Skeletal muscle satellite cell (primary cell): Measurements from ENCODE around the gene LRRC1.

Experiments
- H3K27me3 ChIP-seq: 2 replicates; pipeline ENCODE4 v1.7.0; 2013; ENCODE audit warnings: low read length; ENCODE audit not compliant: control insufficient read depth, insufficient read depth
- H3K36me3 ChIP-seq: 2 replicates; pipeline ENCODE4 v1.7.0; 2013; ENCODE audit warnings: mild to moderate bottlenecking, control low read depth, low read length; ENCODE audit not compliant: insufficient read depth
- H3K4me1 ChIP-seq: 2 replicates; pipeline ENCODE4 v1.7.0; 2013; ENCODE audit warnings: low read length; ENCODE audit not compliant: control insufficient read depth, insufficient read depth
- H3K4me2 ChIP-seq: 2 replicates; pipeline ENCODE4 v1.7.0; 2013; ENCODE audit warnings: mild to moderate bottlenecking, low read length
- H3K4me3 ChIP-seq: 2 replicates; pipeline ENCODE4 v1.7.0; 2013; ENCODE audit warnings: low read length
- H3K9ac ChIP-seq: 2 replicates; pipeline ENCODE4 v1.7.0; 2013; ENCODE audit warnings: mild to moderate bottlenecking, low read depth, low read length, moderate library complexity
- H3K9me3 ChIP-seq: replicated peaks from 2 replicates; pipeline ENCODE4 v1.7.0; 2013; ENCODE audit warnings: mild to moderate bottlenecking, control low read depth, low read length

Gene LRRC1

DNA sequence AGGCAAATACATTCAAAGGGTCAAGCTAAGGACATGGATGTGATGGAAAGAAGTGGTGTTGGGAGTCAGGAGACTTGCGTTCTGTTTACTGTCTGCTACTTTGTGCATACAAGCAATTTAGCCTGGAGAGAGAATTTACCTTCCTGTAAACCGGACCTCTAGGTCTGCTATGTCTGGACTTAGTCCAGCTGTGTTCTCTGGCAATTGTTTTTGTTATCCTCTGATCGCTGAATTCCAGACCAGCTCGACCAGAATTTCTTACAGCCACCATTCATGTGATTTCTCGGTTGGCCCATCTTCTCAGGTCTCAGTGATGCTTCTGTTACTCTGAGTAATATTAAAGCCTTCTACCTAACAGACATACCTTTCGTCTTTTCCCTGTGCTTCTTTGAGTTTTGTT is 75.2 kb downstream of the LRRC1 start:
- Histone ChIP-seq H3K27me3 (no peaks in the 10 kb centered on the region), H3K9me3 (no peaks in the 10 kb centered on the region), H3K4me3 (no peak overlapping the region), H3K36me3 (no peaks in the 10 kb centered on the region), H3K4me1 (no peaks in the 10 kb centered on the region), H3K4me2 (no peak overlapping the region), H3K9ac (no peak overlapping the region)

DNA sequence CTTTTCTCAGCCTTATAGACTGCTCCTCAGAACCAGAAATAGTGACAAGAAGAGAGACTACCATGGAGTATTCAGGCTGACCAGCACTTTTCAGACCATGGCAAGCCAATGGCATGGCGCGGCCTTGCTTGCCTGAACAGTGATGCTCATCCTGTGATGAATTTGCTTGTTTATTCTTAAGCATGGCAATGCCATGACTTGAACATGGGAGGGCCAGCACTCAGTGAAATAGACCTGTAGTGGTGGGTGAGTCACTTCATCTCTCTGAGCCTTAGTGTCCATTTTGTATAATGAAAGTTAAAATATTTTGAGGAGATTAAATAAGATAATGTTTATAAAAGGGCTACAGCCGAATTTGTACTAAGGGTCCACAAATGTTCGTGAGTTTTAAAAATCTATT is 79.1 kb downstream of the LRRC1 start:
- no peaks in the 10 kb centered on the region for H3K36me3 ChIP-seq
- no peaks in the 10 kb centered on the region for H3K4me1 ChIP-seq
- H3K4me2 ChIP-seq: no peak overlapping the region
- H3K9ac ChIP-seq: no peak overlapping the region
- H3K4me3 ChIP-seq: no peak overlapping the region
- no peaks in the 10 kb centered on the region for H3K27me3 ChIP-seq
- no peaks in the 10 kb centered on the region for H3K9me3 ChIP-seq

- H3K27me3 ChIP-seq: no peaks in the 10 kb centered on the region
- no peak overlapping the region for H3K4me2 ChIP-seq
- H3K4me1 ChIP-seq: no peaks in the 10 kb centered on the region
- H3K36me3 ChIP-seq: no peaks in the 10 kb centered on the region
- no peak overlapping the region for H3K9ac ChIP-seq
- no peak overlapping the region for H3K4me3 ChIP-seq
- H3K9me3 ChIP-seq: no peaks in the 10 kb centered on the region
These were observed 80.2 kb downstream of the LRRC1 start for GRCh38 chr6:53874964-53875363.

- Histone ChIP-seq H3K36me3 (no peaks in the 10 kb centered on the region), H3K4me2 (no peak overlapping the region), H3K9ac (no peak overlapping the region), H3K27me3 (no peaks in the 10 kb centered on the region), H3K4me1 (no peaks in the 10 kb centered on the region), H3K4me3 (no peak overlapping the region), H3K9me3 (no peaks in the 10 kb centered on the region)
These were observed 82.3 kb downstream of the LRRC1 start for GRCh38 chr6:53877151-53877550.

- no peak overlapping the region for H3K4me2 ChIP-seq
- H3K36me3 ChIP-seq: no peaks in the 10 kb centered on the region
- H3K4me1 ChIP-seq: no peaks in the 10 kb centered on the region
- no peaks in the 10 kb centered on the region for H3K9me3 ChIP-seq
- no peak overlapping the region for H3K4me3 ChIP-seq
- no peaks in the 10 kb centered on the region for H3K27me3 ChIP-seq
- no peak overlapping the region for H3K9ac ChIP-seq
These were observed 84.0 kb downstream of the LRRC1 start for GRCh38 chr6:53878808-53879207.

DNA sequence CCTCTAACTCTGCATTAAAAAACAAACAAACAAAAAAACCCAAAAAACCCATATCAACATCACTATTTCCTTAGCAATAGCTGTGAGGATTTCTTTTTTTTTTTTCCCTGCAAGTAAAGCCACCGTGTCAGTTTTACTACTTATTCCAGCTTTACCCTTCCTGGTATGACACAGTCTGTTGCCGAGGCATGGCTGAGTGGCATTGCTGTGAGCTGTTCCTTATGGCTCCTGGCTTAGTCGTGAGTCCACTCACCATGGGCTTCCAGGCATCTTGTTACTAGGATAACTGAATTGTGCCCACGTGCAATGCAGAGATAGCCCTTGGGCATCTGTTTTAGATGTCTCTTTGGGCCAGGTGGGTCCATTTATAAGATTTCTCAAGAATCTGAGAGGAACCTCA is 84.8 kb downstream of the LRRC1 start:
- no peak overlapping the region for H3K4me2 ChIP-seq
- H3K27me3 ChIP-seq: no peaks in the 10 kb centered on the region
- H3K4me1 ChIP-seq: no peaks in the 10 kb centered on the region
- no peaks in the 10 kb centered on the region for H3K36me3 ChIP-seq
- H3K9me3 ChIP-seq: no peaks in the 10 kb centered on the region
- H3K4me3 ChIP-seq: no peak overlapping the region
- no peak overlapping the region for H3K9ac ChIP-seq

GRCh38 chr6:53887316-53887715 is 92.5 kb downstream of the LRRC1 start:
- Histone ChIP-seq H3K4me2 (no peak overlapping the region), H3K4me3 (no peak overlapping the region), H3K27me3 (no peaks in the 10 kb centered on the region), H3K9me3 (no peaks in the 10 kb centered on the region), H3K36me3 (no peaks in the 10 kb centered on the region), H3K9ac (no peak overlapping the region), H3K4me1 (peaks cover 11% of the 10 kb centered on the region)

GRCh38 chr6:53888931-53889330 is 94.1 kb downstream of the LRRC1 start:
- no peaks in the 10 kb centered on the region for H3K36me3 ChIP-seq
- peaks cover 11% of the 10 kb centered on the region for H3K4me1 ChIP-seq
- H3K4me3 ChIP-seq: no peak overlapping the region
- H3K9ac ChIP-seq: no peak overlapping the region
- no peaks in the 10 kb centered on the region for H3K9me3 ChIP-seq
- H3K27me3 ChIP-seq: no peaks in the 10 kb centered on the region
- no peak overlapping the region for H3K4me2 ChIP-seq

DNA sequence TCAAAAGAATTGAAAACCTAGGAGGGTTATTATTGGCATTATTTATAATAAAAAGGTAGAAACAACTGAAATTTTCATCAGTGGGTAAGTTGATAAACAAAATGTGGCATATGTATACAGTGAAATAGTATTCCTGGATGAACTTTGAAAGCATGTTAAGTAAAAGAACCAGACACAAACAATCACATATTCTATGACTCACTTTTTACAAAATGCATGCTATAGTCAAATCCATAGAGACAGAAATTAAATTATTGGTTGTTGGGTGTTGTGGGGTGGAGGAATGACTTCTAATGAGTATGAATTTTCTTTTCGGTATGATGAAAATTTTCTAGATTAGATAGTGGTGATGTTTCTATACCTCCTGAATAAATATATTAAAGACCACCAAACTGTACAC is 94.6 kb downstream of the LRRC1 start:
- H3K9ac ChIP-seq: no peak overlapping the region
- no peak overlapping the region for H3K4me2 ChIP-seq

GRCh38 chr6:53892707-53893106 is 97.9 kb downstream of the LRRC1 start:
- H3K9ac ChIP-seq: no peak overlapping the region
- H3K27me3 ChIP-seq: no peaks in the 10 kb centered on the region
- H3K4me3 ChIP-seq: no peak overlapping the region
- H3K36me3 ChIP-seq: no peaks in the 10 kb centered on the region
- H3K9me3 ChIP-seq: no peaks in the 10 kb centered on the region
- no peak overlapping the region for H3K4me2 ChIP-seq
- H3K4me1 ChIP-seq: peaks cover 27% of the 10 kb centered on the region

More for the DNA sequence above, 94.6 kb downstream of the LRRC1 start:
- Histone ChIP-seq H3K36me3 (no peaks in the 10 kb centered on the region), H3K4me3 (no peak overlapping the region), H3K9me3 (no peaks in the 10 kb centered on the region), H3K4me1 (peaks cover 14% of the 10 kb centered on the region), H3K27me3 (no peaks in the 10 kb centered on the region)

- Histone ChIP-seq H3K4me1 (peaks cover 25% of the 10 kb centered on the region), H3K36me3 (no peaks in the 10 kb centered on the region), H3K9ac (no peak overlapping the region)
These were observed 99.3 kb downstream of the LRRC1 start for GRCh38 chr6:53894091-53894490.

GRCh38 chr6:53896196-53896595 is 101.4 kb downstream of the LRRC1 start:
- Histone ChIP-seq H3K4me3 (no peak overlapping the region), H3K4me1 (peaks cover 21% of the 10 kb centered on the region), H3K9ac (no peak overlapping the region), H3K36me3 (peaks cover 2% of the 10 kb centered on the region), H3K9me3 (no peaks in the 10 kb centered on the region), H3K27me3 (no peaks in the 10 kb centered on the region), H3K4me2 (no peak overlapping the region)

More at GRCh38 chr6:53894091-53894490, 99.3 kb downstream of the LRRC1 start:
- no peak overlapping the region for H3K4me2 ChIP-seq
- H3K27me3 ChIP-seq: no peaks in the 10 kb centered on the region
- H3K4me3 ChIP-seq: no peak overlapping the region
- H3K9me3 ChIP-seq: no peaks in the 10 kb centered on the region
